GM23248 (cell line): Measurements from ENCODE around the gene KDM7A.

Experiments used
- EZH2 ChIP-seq: fragments of 200-600 bp; sonication (generic); IDR thresholded peaks from 2 replicates; pipeline ENCODE4 v1.6.1; 2018; ENCODE audit warnings: antibody characterized with exemption, mild to moderate bottlenecking; ENCODE audit not compliant: insufficient read depth, poor library complexity, severe bottlenecking
- EZH2phosphoT487 ChIP-seq: fragments of 200-600 bp; sonication (generic); IDR thresholded peaks from 2 replicates; pipeline ENCODE4 v1.6.1; 2018; ENCODE audit warnings: antibody characterized with exemption, moderate library complexity, mild to moderate bottlenecking, low read depth; ENCODE audit not compliant: insufficient read depth

GRCh38 chr7:140039896-140040295 is 136.9 kb downstream of the KDM7A start:
- TF ChIP-seq EZH2 (no peak), EZH2phosphoT487 (no peak)
